Measurements from ENCODE around the gene SELENOM.

The SELENOM gene

GRCh38 chr22:31107178-31107893, at the start of gene SELENOM:
TSS of gene SELENOM (minus strand) at chr22:31107568. CDS start at chr22:31107505, 63 bp downstream.
- peak; percentile 88 for DNase-seq (ENCODE audit: low read depth, low spot score)
- peak within 1 kb of the TSS; percentile 97 for H3K4me3 ChIP-seq (ENCODE audit: low read depth, low read length)
- TF ChIP-seq CTCF (IDR thresholded peaks at IDR 0.05; ENCODE audit: insufficient read depth, low read length, missing control alignments), result peak; percentile 97
- CTCF ChIA-PET, result interaction anchor here (0.6 to 8.9 kb wide), 40 partner anchors 9 to 204 kb away, joined by 3 to 160 read pairs (median 6); partner anchors contain the start of genes INPP5J, LIMK2, MORC2 and PLA2G3
- POLR2A ChIA-PET, result interaction anchor here (0.5 to 1.2 kb wide), 10 partner anchors 9 to 161 kb away, joined by 3 to 14 read pairs (median 3); partner anchors contain the start of genes LIMK2, RNF185, SMTN and TUG1

- H3K4me3 ChIP-seq (ENCODE audit: low read depth, low read length), result no peak overlapping the region
- CTCF ChIA-PET, result interaction anchor here (1.2 to 16.4 kb wide), 5 partner anchors 22 to 209 kb away, joined by 3 to 160 read pairs (median 4); partner anchors contain the start of gene SELENOM
- POLR2A ChIA-PET, result no interaction called here
- peak; percentile 23 for DNase-seq (ENCODE audit: low read depth, low spot score)
- TF ChIP-seq CTCF (IDR thresholded peaks at IDR 0.05; ENCODE audit: insufficient read depth, low read length, missing control alignments), result no peak
Measured at GRCh38 chr22:31155422-31155821, 48.1 kb upstream of the SELENOM start.

GRCh38 chr22:31154975-31155374, 47.6 kb upstream of the SELENOM start:
- no peak overlapping the region for H3K4me3 ChIP-seq (ENCODE audit: low read depth, low read length)
- no peak for DNase-seq (ENCODE audit: low read depth, low spot score)
- no peak for TF ChIP-seq CTCF (IDR thresholded peaks at IDR 0.05; ENCODE audit: insufficient read depth, low read length, missing control alignments)
- ChIA-PET POLR2A (no interaction called here), CTCF (interaction anchor here (1.2 to 16.4 kb wide), 3 partner anchors 46 to 209 kb away, joined by 4 to 160 read pairs (median 5); partner anchors contain the start of gene SELENOM)

GRCh38 chr22:31153357-31153756, 46.0 kb upstream of the SELENOM start:
- DNase-seq (ENCODE audit: low read depth, low spot score), result no peak
- no peak for TF ChIP-seq CTCF (IDR thresholded peaks at IDR 0.05; ENCODE audit: insufficient read depth, low read length, missing control alignments)
- ChIA-PET CTCF (interaction anchor here (0.9 to 16.4 kb wide), 4 partner anchors 25 to 207 kb away, joined by 3 to 160 read pairs (median 4); partner anchors contain the start of gene SELENOM), POLR2A (no interaction called here)
- H3K4me3 ChIP-seq (ENCODE audit: low read depth, low read length), result no peak overlapping the region

GRCh38 chr22:31151872-31152271, 44.5 kb upstream of the SELENOM start:
- ChIA-PET CTCF (interaction anchor here (1.0 to 16.4 kb wide), 4 partner anchors 16 to 388 kb away, joined by 3 to 160 read pairs (median 24); partner anchors contain the start of gene SELENOM), POLR2A (interaction anchor here (1.1 kb wide), 1 partner anchor 183 kb away, joined by 4 read pairs; the partner anchor contains the start of genes MORC2 and TUG1)
- no peak for TF ChIP-seq CTCF (IDR thresholded peaks at IDR 0.05; ENCODE audit: insufficient read depth, low read length, missing control alignments)
- no peak for DNase-seq (ENCODE audit: low read depth, low spot score)
- no peak overlapping the region for H3K4me3 ChIP-seq (ENCODE audit: low read depth, low read length)

- no peak for DNase-seq (ENCODE audit: low read depth, low spot score)
- peak; percentile 55 for TF ChIP-seq CTCF (IDR thresholded peaks at IDR 0.05; ENCODE audit: insufficient read depth, low read length, missing control alignments)
- ChIA-PET POLR2A (no interaction called here), CTCF (interaction anchor here (0.7 to 16.4 kb wide), 6 partner anchors 9 to 387 kb away, joined by 3 to 160 read pairs (median 14); partner anchors contain the start of genes RNF185 and SELENOM)
- H3K4me3 ChIP-seq (ENCODE audit: low read depth, low read length), result no peak overlapping the region
Measured at GRCh38 chr22:31150615-31151014, 43.2 kb upstream of the SELENOM start.

Measured in AG04449 (cell line).